Left colon (tissue), 2 donors: Measurements from ENCODE around the gene ENOSF1. TPM values are rescaled to one million over a fixed set of nuclear protein-coding genes. Genes with fewer than 3 reads are reported as not detected.
A peak's percentile ranks its signal among the peaks of the same experiment; 100 is the strongest.
"Not testable (repeated sequence)": the region's sequence is repeated elsewhere in the genome, so short reads cannot be mapped to it uniquely, and the experiment has no call there.

ENCODE experiments used
- ATAC-seq: fragments of 200-7000 bp; cut with Tn5 transposase; one replicate; pipeline ENCODE4 v1.9.1; 2020; ENCODE audit warnings: mild to moderate bottlenecking, moderate library complexity
- DNase-seq, 2 donors: peaks; one replicate each; pipeline ENCODE4 v3.0.0-alpha.2; 2020
- intact Hi-C, 2 donors: fragments of 100-400 bp; cut with DNase I in 1 of 2; cut with micrococcal nuclease in 1 of 2; formaldehyde crosslinking; loops; one replicate each; pipeline versions ENCODE4 v1.11.2 to v1.14.0; 2022; cut with DNase I, micrococcal nuclease
- long read RNA-seq: library from polyadenylated mRNA; unstranded; transcript quantifications from one replicate; pipeline ENCODE4 v2.0.0, GENCODE V29; 2021
- total RNA-seq, 2 donors: library from RNA; stranded (reverse); fragmentation: NEBNext Ultra II Directional; extraction: Animal tissue kit (Norgen Biotek cat#: 25700); gene quantifications; one replicate each; pipeline ENCODE4 v1.2.1, GENCODE V29; 2021
- donor health status: DM: no; HTN: no; CAD: no.
- donor health status: DM: yes; HTN: yes; CAD: no.

ENOSF1 gene, protein sequence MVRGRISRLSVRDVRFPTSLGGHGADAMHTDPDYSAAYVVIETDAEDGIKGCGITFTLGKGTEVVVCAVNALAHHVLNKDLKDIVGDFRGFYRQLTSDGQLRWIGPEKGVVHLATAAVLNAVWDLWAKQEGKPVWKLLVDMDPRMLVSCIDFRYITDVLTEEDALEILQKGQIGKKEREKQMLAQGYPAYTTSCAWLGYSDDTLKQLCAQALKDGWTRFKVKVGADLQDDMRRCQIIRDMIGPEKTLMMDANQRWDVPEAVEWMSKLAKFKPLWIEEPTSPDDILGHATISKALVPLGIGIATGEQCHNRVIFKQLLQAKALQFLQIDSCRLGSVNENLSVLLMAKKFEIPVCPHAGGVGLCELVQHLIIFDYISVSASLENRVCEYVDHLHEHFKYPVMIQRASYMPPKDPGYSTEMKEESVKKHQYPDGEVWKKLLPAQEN
- total RNA-seq: 10 to 100 TPM; 66.3 to 92.0 TPM
- long read RNA-seq, transcript ENOSF1-201 (16 exons, 1,867 nt): major isoform, 25 of 65 reads
- long read RNA-seq, partial matches to known transcripts: 10 of 65 reads
- long read RNA-seq, other reads (novel, unspliced or antisense): 27 of 65 reads

- DNase-seq: peak; percentile 84 to 91
- peak; percentile 92 for ATAC-seq
- intact Hi-C loops: no loop called here
These were observed at the start of gene ENOSF1 for GRCh38 chr18:712401-713134. ENOSF1 (minus strand) TSS chr18:712630; CDS start chr18:712587, 43 bp downstream.

- ATAC-seq, DNase-seq: not testable (repeated sequence)
These were observed 47.4 kb upstream of the ENOSF1 start for GRCh38 chr18:759864-760263.

GRCh38 chr18:755506-755905, 43.1 kb upstream of the ENOSF1 start:
- DNase-seq: no peak
- no peak for ATAC-seq
- intact Hi-C loops: no loop called here

More at GRCh38 chr18:759864-760263, 47.4 kb upstream of the ENOSF1 start:
- intact Hi-C loops: not testable (repeated sequence)

- intact Hi-C loops: no loop called here
- DNase-seq (no peak), ATAC-seq (no peak)
These were observed 42.2 kb upstream of the ENOSF1 start for GRCh38 chr18:754656-755055.

GRCh38 chr18:750456-750855, 38.0 kb upstream of the ENOSF1 start:
- ATAC-seq: no peak
- intact Hi-C loops: no loop called here
- DNase-seq: no peak

DNA sequence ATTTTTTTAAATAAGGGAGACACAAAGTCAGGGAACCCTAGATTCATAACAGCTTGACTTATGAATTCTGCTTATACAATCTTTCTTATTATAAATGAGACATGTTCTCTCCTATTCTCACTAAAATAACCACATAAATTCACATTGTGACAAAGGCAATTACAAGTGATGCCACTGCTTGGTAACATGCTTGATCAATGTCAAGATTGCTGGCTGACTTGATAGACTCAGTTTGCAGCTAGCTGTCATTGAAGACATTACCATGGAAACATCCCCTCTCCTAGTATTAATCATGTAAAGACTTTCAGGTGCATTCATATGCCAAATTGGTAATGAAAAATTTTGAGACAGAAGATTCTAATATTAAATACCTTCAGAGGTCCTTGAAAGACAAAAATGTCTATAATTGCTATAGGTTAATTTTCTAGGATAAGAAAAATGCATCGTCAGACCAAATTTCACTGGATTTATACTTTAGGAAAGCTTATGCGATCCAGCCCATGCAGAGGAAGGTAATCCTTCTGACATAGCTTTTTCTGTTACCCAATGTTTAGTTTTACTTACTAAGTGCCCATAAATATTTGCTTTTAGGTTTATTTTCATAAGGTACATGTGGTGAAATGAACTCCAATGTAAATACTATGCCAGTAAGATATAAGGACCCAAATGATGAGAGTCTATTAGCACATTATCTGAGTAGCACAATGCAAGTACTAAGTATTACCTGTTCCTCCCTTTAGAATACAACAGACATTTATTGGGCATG, 32.6 kb upstream of the ENOSF1 start:
- ATAC-seq (no peak), DNase-seq (no peak)
- intact Hi-C loops: loop anchor here in 1 of 2 donors (5.0 kb wide), 1 partner anchor 87 kb away; no protein-coding TSS in a partner anchor

- intact Hi-C loops: loop anchor here in 1 of 2 donors (5.0 kb wide), 1 partner anchor 90 kb away; no protein-coding TSS in a partner anchor
- peak; percentile 72 for ATAC-seq
- no peak for DNase-seq
These were observed 29.6 kb upstream of the ENOSF1 start for GRCh38 chr18:741931-742512.

DNA sequence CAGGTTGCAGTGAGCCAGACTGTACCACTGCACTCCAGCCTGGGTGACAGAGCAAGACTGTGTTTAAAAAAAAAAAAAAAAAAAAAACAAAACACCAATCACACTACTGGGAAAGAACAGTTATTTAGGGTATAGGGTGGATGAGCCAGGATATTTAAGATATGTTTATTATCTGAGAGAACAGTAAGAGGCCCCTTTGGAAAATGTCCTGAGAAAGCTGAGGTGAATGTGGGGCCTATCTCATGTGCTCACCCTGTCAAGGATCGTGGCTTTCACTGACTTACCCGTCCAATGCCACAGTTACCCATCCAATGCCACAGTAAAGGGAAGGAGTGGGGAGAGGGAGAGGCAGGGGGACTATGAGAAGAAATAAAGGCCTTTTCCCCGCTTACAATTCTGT, 19.9 kb upstream of the ENOSF1 start:
- intact Hi-C loops: no loop called here
- no peak for ATAC-seq
- no peak for DNase-seq

DNA sequence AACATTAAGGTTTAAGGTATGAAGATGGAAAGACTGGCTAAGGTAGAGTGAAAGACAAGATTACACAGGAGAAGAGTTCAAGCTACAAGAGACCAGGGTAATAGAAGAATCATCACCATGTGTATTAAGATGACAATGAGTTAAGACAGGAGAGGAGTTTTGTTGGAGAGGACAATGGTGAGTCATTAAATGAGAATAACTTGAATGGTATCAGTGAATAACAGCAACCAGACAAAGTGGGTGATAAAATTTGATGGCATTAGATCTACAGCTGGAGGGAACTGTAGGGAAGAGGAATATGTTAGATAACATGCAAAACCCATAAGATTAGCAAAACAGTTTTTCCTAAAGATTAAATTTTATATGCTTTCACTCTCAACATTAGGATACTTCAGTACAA, 18.8 kb upstream of the ENOSF1 start:
- DNase-seq (no peak), ATAC-seq (no peak)
- intact Hi-C loops: no loop called here

- no peak for DNase-seq
- ATAC-seq: no peak
- intact Hi-C loops: no loop called here
These were observed 18.3 kb upstream of the ENOSF1 start for GRCh38 chr18:730692-731091.

GRCh38 chr18:730120-730519, 17.7 kb upstream of the ENOSF1 start:
- DNase-seq, intact Hi-C loops: not testable (repeated sequence)
- peak; percentile 61 for ATAC-seq

DNA sequence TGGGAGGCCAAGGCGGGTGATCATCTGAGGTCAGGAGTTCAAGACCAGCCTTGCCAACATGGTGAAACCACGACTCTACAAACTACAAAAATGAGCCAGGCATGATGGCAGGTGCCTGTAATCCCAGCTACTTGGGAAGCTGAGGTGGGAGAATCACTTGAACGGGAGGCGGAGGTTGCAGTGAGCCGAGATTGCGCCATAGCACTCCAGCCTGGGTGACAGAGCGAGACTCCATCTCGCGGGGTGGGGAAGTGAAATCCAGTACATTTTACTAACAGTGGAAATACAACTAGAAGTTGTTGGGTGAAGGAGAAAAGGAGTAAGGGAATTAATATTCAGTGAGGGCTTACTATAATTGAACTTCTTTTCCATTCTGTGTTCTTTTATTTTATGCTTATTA, 13.2 kb upstream of the ENOSF1 start:
- ATAC-seq: no peak
- DNase-seq: no peak
- intact Hi-C loops: no loop called here

DNA sequence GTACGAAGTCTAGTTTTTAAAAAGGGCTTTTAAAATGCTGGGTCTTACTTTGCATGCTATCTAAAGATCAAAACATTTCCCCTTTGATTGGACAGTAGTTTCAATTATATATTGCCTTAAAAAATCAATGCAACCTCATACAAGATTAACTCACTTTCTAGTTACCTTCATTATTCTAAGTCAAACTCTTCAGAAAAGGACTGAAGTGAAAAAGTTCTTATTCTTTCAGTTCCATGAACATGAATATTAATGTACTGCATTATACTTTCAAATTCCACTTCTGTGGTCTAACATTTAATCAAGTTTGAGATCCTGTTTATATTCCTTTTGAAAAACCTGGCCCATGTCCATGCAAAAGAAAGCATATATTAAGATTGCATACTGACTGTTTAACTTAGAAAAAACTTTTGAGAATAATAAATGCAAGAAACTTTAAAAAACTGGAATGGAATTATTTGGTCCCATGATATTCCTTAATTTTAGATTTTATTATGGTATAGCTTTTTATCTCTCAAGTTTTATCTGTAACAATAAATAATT, 11.2 kb upstream of the ENOSF1 start:
- intact Hi-C loops: no loop called here
- DNase-seq: no peak

DNA sequence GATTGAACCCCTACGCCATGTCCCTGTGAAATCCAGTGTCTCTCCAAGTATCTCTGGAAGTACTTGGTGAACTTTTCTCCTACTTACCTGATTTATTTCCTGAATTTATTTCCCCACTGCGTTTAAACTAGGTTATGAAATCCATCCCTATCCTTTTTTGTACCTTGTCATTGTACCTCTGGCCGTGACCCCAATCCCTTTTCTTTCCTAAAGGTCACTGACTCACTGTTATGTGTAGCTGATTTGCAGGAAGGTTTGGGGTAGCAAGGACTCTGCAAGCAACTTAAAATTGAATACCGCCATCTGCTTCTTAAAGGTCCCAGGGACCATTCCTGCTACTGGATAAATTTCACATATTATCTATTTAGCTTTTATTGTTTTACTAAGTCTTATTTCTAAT, 4.6 kb upstream of the ENOSF1 start:
- no peak for ATAC-seq
- intact Hi-C loops: no loop called here
- DNase-seq: no peak

More for the DNA sequence above, 11.2 kb upstream of the ENOSF1 start:
- ATAC-seq: no peak

GRCh38 chr18:715626-716025, 3.2 kb upstream of the ENOSF1 start:
- intact Hi-C loops: no loop called here
- no peak for ATAC-seq

DNA sequence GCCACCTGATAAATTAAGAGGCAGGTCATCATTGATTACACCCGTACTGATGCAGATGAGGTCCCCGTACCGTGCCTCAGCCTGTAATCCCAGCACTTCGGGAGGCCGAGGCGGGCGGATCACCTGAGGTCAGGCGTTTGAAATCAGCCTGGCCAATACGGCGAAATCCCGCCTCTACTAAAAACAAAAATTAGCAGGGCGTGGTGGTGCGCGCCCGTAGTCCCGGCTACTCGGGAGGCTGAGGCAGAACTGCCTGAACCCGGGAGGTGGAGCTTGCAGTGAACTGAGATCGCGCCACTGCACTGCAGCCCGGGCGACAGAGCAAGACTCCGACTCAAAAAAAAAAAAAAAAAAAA, 683 bp upstream of the ENOSF1 start:
- ATAC-seq (peak; percentile 28), DNase-seq (peak in 1 of 2 donors; percentile 31)
- intact Hi-C loops: no loop called here

More at GRCh38 chr18:715626-716025, 3.2 kb upstream of the ENOSF1 start:
- no peak for DNase-seq

DNA sequence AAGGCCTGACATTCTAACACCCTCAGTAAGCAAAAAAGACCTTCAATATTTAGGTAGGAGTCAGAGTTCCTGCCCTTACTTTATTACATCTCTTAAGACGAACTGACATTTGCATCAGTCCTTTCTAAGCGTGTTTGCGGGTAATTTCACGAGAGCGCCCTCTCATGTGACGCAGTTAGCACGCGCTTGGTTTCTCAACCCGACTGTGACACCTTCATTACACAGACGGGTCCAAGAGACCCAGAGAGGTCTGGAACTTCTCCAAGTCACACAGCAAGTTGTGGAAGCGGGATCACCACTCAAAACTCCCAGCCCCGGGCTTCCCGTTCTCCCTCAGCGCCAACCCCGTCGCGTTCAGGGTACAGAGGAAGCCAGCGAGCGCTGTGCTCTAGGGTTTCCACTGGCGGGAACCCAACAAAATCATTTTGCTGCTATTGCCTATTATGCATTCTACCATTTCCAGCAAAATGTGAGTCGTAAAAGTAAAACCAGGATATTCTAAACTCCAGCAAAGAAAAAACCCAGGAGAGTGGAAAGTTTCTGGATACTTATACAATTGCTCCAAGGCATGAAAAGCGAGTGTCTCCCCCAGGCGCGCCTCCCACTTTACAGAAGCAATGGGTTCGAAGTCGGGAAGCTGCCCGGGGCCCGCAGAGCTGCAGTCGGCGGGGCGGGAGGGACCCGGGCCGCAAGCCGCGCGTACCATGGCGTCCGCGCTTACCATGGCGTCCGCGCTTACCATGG, 601 bp downstream of the ENOSF1 start:
- intact Hi-C loops: no loop called here
- DNase-seq (peak; percentile 74 to 76), ATAC-seq (peak; percentile 62)

DNA sequence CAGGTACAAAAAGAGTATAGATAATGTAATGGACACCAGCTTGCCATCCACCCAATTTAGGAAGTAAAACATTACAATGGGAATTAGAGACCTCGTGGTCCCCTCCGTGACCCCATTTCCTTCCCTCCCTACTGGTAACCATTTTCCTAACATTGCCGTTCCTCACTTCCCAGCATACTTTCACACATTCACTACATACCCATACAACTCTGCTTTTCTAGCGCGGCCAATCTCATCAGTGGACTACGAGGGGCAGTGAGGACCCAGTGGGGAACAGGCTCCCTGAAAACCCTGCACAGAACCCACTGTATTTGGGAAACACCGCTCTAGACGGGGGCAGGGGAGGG, 1.1 kb downstream of the ENOSF1 start:
- ATAC-seq (no peak), DNase-seq (peak in 1 of 2 donors; percentile 18)
- intact Hi-C loops: no loop called here
